ENCODE data around the gene RYR3.

RYR3 gene

DNA sequence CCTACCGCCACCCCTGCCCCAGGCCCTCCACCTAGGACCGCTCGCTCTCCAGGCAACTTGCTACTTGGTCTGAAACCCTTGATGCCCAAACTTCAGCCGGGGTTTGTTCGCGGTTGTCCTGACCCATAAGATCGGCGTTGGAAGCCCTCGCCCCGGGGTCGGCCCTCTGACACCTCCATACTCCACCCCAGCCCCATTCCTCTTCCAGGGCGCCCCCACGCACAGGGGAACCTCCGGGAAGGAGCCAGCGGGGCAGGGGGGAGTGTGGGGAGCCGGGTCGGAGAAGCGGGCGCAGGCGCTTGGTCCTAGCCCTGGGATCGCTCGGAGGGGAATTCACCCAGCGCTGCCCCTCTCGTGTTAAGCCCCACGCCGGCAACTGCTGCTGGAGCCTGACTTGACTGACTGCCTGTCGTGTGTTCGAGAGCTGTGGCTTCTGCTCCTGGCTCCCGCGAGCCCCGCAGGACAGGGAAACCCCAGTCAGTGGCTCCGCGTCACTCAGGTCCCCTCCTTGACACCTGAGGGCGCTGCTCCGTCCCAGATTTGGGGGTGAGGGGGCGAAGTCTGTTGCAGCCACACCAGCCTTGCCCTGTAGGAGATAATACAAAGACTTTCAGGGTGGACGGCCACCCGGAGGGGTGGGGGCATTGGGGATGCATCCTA is 675 bp downstream of the RYR3 start:
- Histone ChIP-seq H3K4me2 (ENCODE audit: low read length) (no peak overlapping the region), H4K20me1 (ENCODE audit: control insufficient read depth, insufficient read depth, low read depth, low read length) (no peaks in the 10 kb centered on the region), H3K27me3 (ENCODE audit: control insufficient read depth, low read length) (no peaks in the 10 kb centered on the region), H3K9me3 (ENCODE audit: control insufficient read depth, insufficient read depth, low read length) (no peaks in the 10 kb centered on the region), H3F3A (ENCODE audit: control insufficient read depth, insufficient read depth) (no peaks in the 10 kb centered on the region), H3K4me3 (ENCODE audit: low read length) (no peak overlapping the region), H3K79me2 (ENCODE audit: control insufficient read depth, low read length) (no peaks in the 10 kb centered on the region), H3K9me2 (replicated peaks; ENCODE audit: control insufficient read depth, low read length) (no peaks in the 10 kb centered on the region), H3K27ac (ENCODE audit: low read depth, low read length) (no peak overlapping the region), H3K4me1 (ENCODE audit: control insufficient read depth, low read length) (no peaks in the 10 kb centered on the region), H3K36me3 (ENCODE audit: control insufficient read depth, low read length) (no peaks in the 10 kb centered on the region)
- TF ChIP-seq CTCF (IDR thresholded peaks at IDR 0.05; ENCODE audit: low read depth, low read length, poor library complexity, severe bottlenecking) (no peak), EZH2phosphoT487 (IDR thresholded peaks at IDR 0.05; ENCODE audit: borderline replicate concordance, low read length) (no peak)

- Histone ChIP-seq H3K4me3 (ENCODE audit: low read length) (no peak overlapping the region), H3K9me2 (replicated peaks; ENCODE audit: control insufficient read depth, low read length) (no peaks in the 10 kb centered on the region), H4K20me1 (ENCODE audit: control insufficient read depth, insufficient read depth, low read depth, low read length) (no peaks in the 10 kb centered on the region), H3K27me3 (ENCODE audit: control insufficient read depth, low read length) (no peaks in the 10 kb centered on the region), H3K4me1 (ENCODE audit: control insufficient read depth, low read length) (no peaks in the 10 kb centered on the region), H3K79me2 (ENCODE audit: control insufficient read depth, low read length) (no peaks in the 10 kb centered on the region), H3K9me3 (ENCODE audit: control insufficient read depth, insufficient read depth, low read length) (no peaks in the 10 kb centered on the region), H3K4me2 (ENCODE audit: low read length) (no peak overlapping the region), H3K36me3 (ENCODE audit: control insufficient read depth, low read length) (no peaks in the 10 kb centered on the region), H3F3A (ENCODE audit: control insufficient read depth, insufficient read depth) (no peaks in the 10 kb centered on the region), H3K27ac (ENCODE audit: low read depth, low read length) (no peak overlapping the region)
- TF ChIP-seq CTCF (IDR thresholded peaks at IDR 0.05; ENCODE audit: low read depth, low read length, poor library complexity, severe bottlenecking): no peak
- TF ChIP-seq EZH2phosphoT487 (IDR thresholded peaks at IDR 0.05; ENCODE audit: borderline replicate concordance, low read length): no peak
Observed at GRCh38 chr15:33313491-33313890, 2.7 kb downstream of the RYR3 start.

DNA sequence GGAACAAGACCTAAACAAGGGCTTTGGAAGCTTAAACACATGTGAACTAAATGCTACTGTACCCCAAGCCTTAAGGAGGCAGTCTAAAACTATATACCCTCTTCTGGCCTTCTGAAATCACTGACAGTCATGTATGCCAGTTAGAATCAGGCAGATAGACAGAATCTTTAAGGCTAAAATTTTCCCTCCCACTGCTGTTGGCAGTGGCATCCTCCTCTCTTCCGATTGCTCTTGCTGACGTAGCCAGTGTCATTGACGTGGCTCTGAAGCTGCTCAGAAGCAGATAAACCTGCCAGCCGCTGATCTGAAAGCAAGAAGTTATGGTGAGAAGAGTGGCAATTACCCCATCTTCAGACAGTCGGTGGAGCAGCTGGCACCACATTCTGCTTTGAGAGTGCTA is 3.3 kb downstream of the RYR3 start:
- H3K27me3 ChIP-seq (ENCODE audit: control insufficient read depth, low read length): no peaks in the 10 kb centered on the region
- H3F3A ChIP-seq (ENCODE audit: control insufficient read depth, insufficient read depth): no peaks in the 10 kb centered on the region
- no peaks in the 10 kb centered on the region for H3K9me2 ChIP-seq (replicated peaks; ENCODE audit: control insufficient read depth, low read length)
- H3K79me2 ChIP-seq (ENCODE audit: control insufficient read depth, low read length): no peaks in the 10 kb centered on the region
- H3K27ac ChIP-seq (ENCODE audit: low read depth, low read length): no peak overlapping the region
- no peaks in the 10 kb centered on the region for H4K20me1 ChIP-seq (ENCODE audit: control insufficient read depth, insufficient read depth, low read depth, low read length)
- no peaks in the 10 kb centered on the region for H3K4me1 ChIP-seq (ENCODE audit: control insufficient read depth, low read length)
- TF ChIP-seq CTCF (IDR thresholded peaks at IDR 0.05; ENCODE audit: low read depth, low read length, poor library complexity, severe bottlenecking) (no peak), EZH2phosphoT487 (IDR thresholded peaks at IDR 0.05; ENCODE audit: borderline replicate concordance, low read length) (no peak)
- no peak overlapping the region for H3K4me2 ChIP-seq (ENCODE audit: low read length)
- H3K36me3 ChIP-seq (ENCODE audit: control insufficient read depth, low read length): no peaks in the 10 kb centered on the region
- H3K9me3 ChIP-seq (ENCODE audit: control insufficient read depth, insufficient read depth, low read length): no peaks in the 10 kb centered on the region
- H3K4me3 ChIP-seq (ENCODE audit: low read length): no peak overlapping the region

Data from DOHH2 (cell line).